ENCODE results near the gene AHSP.
"Not testable (repeated sequence)": the region's sequence is repeated elsewhere in the genome, so short reads cannot be mapped to it uniquely, and the experiment has no call there.

Gene AHSP

GRCh38 chr16:31527734-31528274 is at the start of gene AHSP:
Gene AHSP (plus strand): TSS chr16:31527900. CDS start chr16:31528140, 240 bp downstream.
- no peak for DNase-seq (ENCODE audit: low read depth)

GRCh38 chr16:31478956-31479355 is 48.7 kb upstream of the AHSP start:
- no peak for DNase-seq (ENCODE audit: low read depth)

GRCh38 chr16:31479751-31480150 is 47.9 kb upstream of the AHSP start:
- DNase-seq (ENCODE audit: low read depth): no peak

GRCh38 chr16:31480851-31481536 is 46.7 kb upstream of the AHSP start:
- DNase-seq (ENCODE audit: low read depth): peak; percentile 43

- no peak for DNase-seq (ENCODE audit: low read depth)
Measured at GRCh38 chr16:31483081-31483480, 44.6 kb upstream of the AHSP start, which contains the start of gene SLC5A2. Gene SLC5A2 (plus strand): TSS chr16:31483123. CDS start chr16:31483137, 14 bp downstream.

GRCh38 chr16:31484048-31484447 is 43.7 kb upstream of the AHSP start:
- DNase-seq (ENCODE audit: low read depth): not testable (repeated sequence)

- DNase-seq (ENCODE audit: low read depth): peak; percentile 24
Measured at GRCh38 chr16:31484491-31485171, 43.1 kb upstream of the AHSP start.

GRCh38 chr16:31485571-31485970 is 42.1 kb upstream of the AHSP start:
- DNase-seq (ENCODE audit: low read depth): no peak

- DNase-seq (ENCODE audit: low read depth): no peak
Measured at GRCh38 chr16:31486045-31486444, 41.7 kb upstream of the AHSP start.

- DNase-seq (ENCODE audit: low read depth): no peak
Measured at GRCh38 chr16:31487071-31487719, 40.5 kb upstream of the AHSP start.

- DNase-seq (ENCODE audit: low read depth): peak; percentile 55
Measured at GRCh38 chr16:31487720-31488467, 39.8 kb upstream of the AHSP start.

- DNase-seq (ENCODE audit: low read depth): peak; percentile 22
Measured at GRCh38 chr16:31488468-31489297, 39.0 kb upstream of the AHSP start.

- no peak for DNase-seq (ENCODE audit: low read depth)
Measured at GRCh38 chr16:31489298-31489564, 38.5 kb upstream of the AHSP start.

GRCh38 chr16:31489616-31490584 is 37.8 kb upstream of the AHSP start:
- no peak for DNase-seq (ENCODE audit: low read depth)

- no peak for DNase-seq (ENCODE audit: low read depth)
Measured at GRCh38 chr16:31491778-31492418, 35.8 kb upstream of the AHSP start.

GRCh38 chr16:31493506-31494125 is 34.1 kb upstream of the AHSP start:
- DNase-seq (ENCODE audit: low read depth): no peak

GRCh38 chr16:31496670-31497069 is 31.0 kb upstream of the AHSP start:
- no peak for DNase-seq (ENCODE audit: low read depth)

GRCh38 chr16:31498493-31498892 is 29.2 kb upstream of the AHSP start:
- no peak for DNase-seq (ENCODE audit: low read depth)

GRCh38 chr16:31499928-31500327 is 27.8 kb upstream of the AHSP start:
- no peak for DNase-seq (ENCODE audit: low read depth)

All from EH (cell line).